ENCODE results near the gene STRAP. TPM values are rescaled to one million over a fixed set of nuclear protein-coding genes. Genes with fewer than 3 reads are reported as not detected.

Gene STRAP
- total RNA-seq, 4 donors from 2014 or later = 84.9 to 100 (median 93.3) TPM

GRCh38 chr12:15875863-15876262, 6.3 kb upstream of the STRAP start:
- TF ChIP-seq POLR2A (IDR thresholded peaks at IDR 0.05) = no peak
- TF ChIP-seq CTCF (IDR thresholded peaks at IDR 0.05) = no peak
- 88% methylated on average over 1 of the region's 1 CpG; no CpG with 5 or more reads in 1 of the 2 donors for WGBS, 2 donors

GRCh38 chr12:15879413-15879812, 2.8 kb upstream of the STRAP start:
- no peak overlapping the region for H3K27ac ChIP-seq
- H3K4me3 ChIP-seq (replicated peaks in 1 of 3) = no peak overlapping the region
- DNase-seq = no peak
- TF ChIP-seq CTCF (IDR thresholded peaks at IDR 0.05) (no peak), POLR2A (IDR thresholded peaks at IDR 0.05) (no peak)
- H3K36me3 ChIP-seq = no peaks in the 10 kb centered on the region
- H3K9me3 ChIP-seq = no peaks in the 10 kb centered on the region
- intact Hi-C loops (cut with DNase I) = no loop called here
- 88 to 91% methylated on average over 3 of the region's 3 CpGs for WGBS, 2 donors
- no peaks in the 10 kb centered on the region for H3K27me3 ChIP-seq
- peaks cover 8 to 12% of the 10 kb centered on the region in 2 donors for H3K4me1 ChIP-seq

More at GRCh38 chr12:15875863-15876262, 6.3 kb upstream of the STRAP start:
- Histone ChIP-seq H3K27ac (no peak overlapping the region), H3K4me1 (no peaks in the 10 kb centered on the region), H3K4me3 (replicated peaks in 1 of 3) (no peak overlapping the region), H3K9me3 (no peaks in the 10 kb centered on the region), H3K36me3 (no peaks in the 10 kb centered on the region), H3K27me3 (no peaks in the 10 kb centered on the region)
- intact Hi-C loops (cut with DNase I) = no loop called here
- DNase-seq = no peak

- peaks cover 14 to 17% of the 10 kb centered on the region in 2 donors for H3K4me1 ChIP-seq
- H3K9me3 ChIP-seq = no peaks in the 10 kb centered on the region
- H3K27me3 ChIP-seq = no peaks in the 10 kb centered on the region
- H3K4me3 ChIP-seq (replicated peaks in 1 of 3) = no peak overlapping the region
- intact Hi-C loops (cut with DNase I) = no loop called here
- no peak overlapping the region for H3K27ac ChIP-seq
- TF ChIP-seq POLR2A (IDR thresholded peaks at IDR 0.05) (no peak), CTCF (IDR thresholded peaks at IDR 0.05) (no peak)
- WGBS, 2 donors = 96% methylated on average over 3 of the region's 3 CpGs
- no peaks in the 10 kb centered on the region for H3K36me3 ChIP-seq
- DNase-seq = no peak
Measured at GRCh38 chr12:15880721-15881120, 1.5 kb upstream of the STRAP start.

- peaks cover 23 to 24% of the 10 kb centered on the region in 2 donors for H3K4me1 ChIP-seq
- no peaks in the 10 kb centered on the region for H3K27me3 ChIP-seq
- H3K36me3 ChIP-seq = no peaks in the 10 kb centered on the region
- no peak for DNase-seq
- intact Hi-C loops (cut with DNase I) = no loop called here
- peak overlapping the region in 2 of 3 donors; percentile 68 to 72 for H3K4me3 ChIP-seq (replicated peaks in 1 of 3)
- no peaks in the 10 kb centered on the region for H3K9me3 ChIP-seq
- H3K27ac ChIP-seq = peak overlapping the region in 2 of 3 donors; percentile 93 to 99
- no peak for TF ChIP-seq POLR2A (IDR thresholded peaks at IDR 0.05)
- no peak for TF ChIP-seq CTCF (IDR thresholded peaks at IDR 0.05)
- 40 to 42% methylated on average over 6 of the region's 6 CpGs for WGBS, 2 donors
Measured at GRCh38 chr12:15883536-15883935, 1.3 kb downstream of the STRAP start.

GRCh38 chr12:15886372-15887042, 4.3 kb downstream of the STRAP start:
- H3K36me3 ChIP-seq = peaks cover 0 to 12% of the 10 kb centered on the region in 2 donors
- no peak overlapping the region for H3K27ac ChIP-seq
- no peak overlapping the region for H3K4me3 ChIP-seq (replicated peaks in 1 of 3)
- no peaks in the 10 kb centered on the region for H3K9me3 ChIP-seq
- H3K4me1 ChIP-seq = peaks cover 23 to 24% of the 10 kb centered on the region in 2 donors
- no peak for DNase-seq
- intact Hi-C loops (cut with DNase I) = no loop called here
- WGBS, 2 donors = 89 to 90% methylated on average over 7 of the region's 7 CpGs
- no peak for TF ChIP-seq CTCF (IDR thresholded peaks at IDR 0.05)
- no peak for TF ChIP-seq POLR2A (IDR thresholded peaks at IDR 0.05)
- no peaks in the 10 kb centered on the region for H3K27me3 ChIP-seq
